ES-I3 (cell line): ENCODE results near the gene ZNF618.

Source experiments
- H3K36me3 ChIP-seq: 2 replicates; pipeline ENCODE4 v1.6.1; 2013; ENCODE audit warnings: mild to moderate bottlenecking, low read length, control low read depth, moderate library complexity; ENCODE audit not compliant: insufficient read depth
- H3K4me1 ChIP-seq: 2 replicates; pipeline ENCODE4 v1.6.1; 2013; ENCODE audit warnings: mild to moderate bottlenecking, control low read depth, low read length; ENCODE audit not compliant: insufficient read depth
- H3K9ac ChIP-seq: 2 replicates; pipeline ENCODE4 v1.6.1; 2013; ENCODE audit warnings: low read depth, mild to moderate bottlenecking, low read length, moderate library complexity
- H3K9me3 ChIP-seq: 2 replicates; pipeline ENCODE4 v1.6.1; 2013; ENCODE audit warnings: mild to moderate bottlenecking, low read length, moderate library complexity; ENCODE audit not compliant: control insufficient read depth, insufficient read depth

ZNF618 gene

GRCh38 chr9:113929634-113930389 lies 53.7 kb downstream of the ZNF618 start:
- H3K36me3 ChIP-seq, result no peaks in the 10 kb centered on the region
- peaks cover 4% of the 10 kb centered on the region; the same call in 1 of the 2 replicates for H3K9me3 ChIP-seq
- H3K9ac ChIP-seq, result no peak overlapping the region
- no peaks in the 10 kb centered on the region for H3K4me1 ChIP-seq

- Histone ChIP-seq H3K9ac (no peak overlapping the region), H3K4me1 (no peaks in the 10 kb centered on the region), H3K36me3 (no peaks in the 10 kb centered on the region), H3K9me3 (peaks cover 4% of the 10 kb centered on the region; the same call in 1 of the 2 replicates)
Measured at GRCh38 chr9:113930390-113930783, 54.3 kb downstream of the ZNF618 start.

GRCh38 chr9:113931140-113931539 lies 55.0 kb downstream of the ZNF618 start:
- Histone ChIP-seq H3K9me3 (peaks cover 4% of the 10 kb centered on the region; the same call in 1 of the 2 replicates), H3K9ac (no peak overlapping the region), H3K4me1 (no peaks in the 10 kb centered on the region), H3K36me3 (no peaks in the 10 kb centered on the region)

- no peaks in the 10 kb centered on the region for H3K4me1 ChIP-seq
- H3K9me3 ChIP-seq, result no peaks in the 10 kb centered on the region; the same call in 1 of the 2 replicates
- H3K9ac ChIP-seq, result no peak overlapping the region
- H3K36me3 ChIP-seq, result no peaks in the 10 kb centered on the region
Measured at GRCh38 chr9:113931777-113932176, 55.7 kb downstream of the ZNF618 start.

- no peaks in the 10 kb centered on the region for H3K36me3 ChIP-seq
- H3K9ac ChIP-seq, result no peak overlapping the region
- no peaks in the 10 kb centered on the region for H3K4me1 ChIP-seq
- no peaks in the 10 kb centered on the region; the same call in 1 of the 2 replicates for H3K9me3 ChIP-seq
Measured at GRCh38 chr9:113932906-113933584, 56.9 kb downstream of the ZNF618 start.

- no peaks in the 10 kb centered on the region for H3K9me3 ChIP-seq
Measured at GRCh38 chr9:113933671-113934070, 57.6 kb downstream of the ZNF618 start.

GRCh38 chr9:113934167-113934828 lies 58.2 kb downstream of the ZNF618 start:
- Histone ChIP-seq H3K36me3 (no peaks in the 10 kb centered on the region; the same call in 1 of the 2 replicates), H3K4me1 (no peaks in the 10 kb centered on the region), H3K9me3 (no peaks in the 10 kb centered on the region)

More at GRCh38 chr9:113933671-113934070, 57.6 kb downstream of the ZNF618 start:
- H3K36me3 ChIP-seq, result no peaks in the 10 kb centered on the region; the same call in 1 of the 2 replicates
- H3K4me1 ChIP-seq, result no peaks in the 10 kb centered on the region
- no peak overlapping the region for H3K9ac ChIP-seq

GRCh38 chr9:113934829-113935676 lies 58.9 kb downstream of the ZNF618 start:
- H3K9me3 ChIP-seq, result no peaks in the 10 kb centered on the region
- no peak overlapping the region for H3K9ac ChIP-seq
- no peaks in the 10 kb centered on the region for H3K4me1 ChIP-seq
- H3K36me3 ChIP-seq, result no peaks in the 10 kb centered on the region; the same call in 1 of the 2 replicates

More at GRCh38 chr9:113934167-113934828, 58.2 kb downstream of the ZNF618 start:
- no peak overlapping the region for H3K9ac ChIP-seq

GRCh38 chr9:113935677-113936380 lies 59.7 kb downstream of the ZNF618 start:
- no peaks in the 10 kb centered on the region; the same call in 1 of the 2 replicates for H3K36me3 ChIP-seq
- H3K9ac ChIP-seq, result no peak overlapping the region
- H3K9me3 ChIP-seq, result no peaks in the 10 kb centered on the region
- no peaks in the 10 kb centered on the region for H3K4me1 ChIP-seq

- Histone ChIP-seq H3K9me3 (no peaks in the 10 kb centered on the region), H3K36me3 (no peaks in the 10 kb centered on the region; the same call in 1 of the 2 replicates), H3K9ac (no peak overlapping the region), H3K4me1 (peaks cover 4% of the 10 kb centered on the region; the same call in 1 of the 2 replicates)
Measured at GRCh38 chr9:113940077-113940476, 64.0 kb downstream of the ZNF618 start.

- Histone ChIP-seq H3K9me3 (no peaks in the 10 kb centered on the region), H3K36me3 (no peaks in the 10 kb centered on the region; the same call in 1 of the 2 replicates), H3K9ac (no peak overlapping the region), H3K4me1 (peaks cover 4% of the 10 kb centered on the region; the same call in 1 of the 2 replicates)
Measured at GRCh38 chr9:113941056-113941455, 64.9 kb downstream of the ZNF618 start.

- Histone ChIP-seq H3K9ac (no peak overlapping the region), H3K36me3 (no peaks in the 10 kb centered on the region; the same call in 1 of the 2 replicates), H3K9me3 (no peaks in the 10 kb centered on the region), H3K4me1 (peaks cover 4% of the 10 kb centered on the region; the same call in 1 of the 2 replicates)
Measured at GRCh38 chr9:113941526-113941925, 65.4 kb downstream of the ZNF618 start.
